ENCODE measurements around the gene RAPGEF2. TPM values are rescaled to one million over a fixed set of nuclear protein-coding genes. Genes with fewer than 3 reads are reported as not detected.

RAPGEF2 gene
- total and polyA plus RNA-seq, 2 experiments from 2014 or later = 10.2 to 63.1 TPM

DNA sequence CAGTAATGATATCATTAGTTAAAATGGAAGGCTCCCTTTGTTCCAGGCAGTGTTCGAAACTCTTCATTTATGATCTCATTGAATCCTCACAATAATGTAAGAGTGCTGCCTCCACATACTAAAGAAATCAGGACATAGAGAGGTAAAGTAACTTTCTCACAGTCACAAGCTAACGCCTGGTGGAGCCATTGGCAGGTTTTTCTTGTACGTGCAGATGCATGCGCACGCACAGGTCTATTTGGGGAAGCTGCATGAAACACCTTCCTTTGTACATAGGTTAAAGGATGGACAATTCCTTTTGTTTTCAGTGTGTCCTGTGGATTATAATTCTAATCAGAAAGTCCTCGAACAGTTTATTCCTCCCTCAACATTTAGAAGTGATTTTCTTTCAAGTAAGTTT, 176.2 kb downstream of the RAPGEF2 start:
- DNase-seq (ENCODE audit: low spot score) (no peak), ATAC-seq (no peak)
- Histone ChIP-seq H3K79me2 (replicated peaks; ENCODE audit: insufficient read depth) (no peaks in the 10 kb centered on the region), H3K27ac (ENCODE audit: low read depth) (no peak overlapping the region), H3K4me3 (no peak overlapping the region), H3K9me2 (ENCODE audit: insufficient read depth) (no peaks in the 10 kb centered on the region), H2AFZ (no peak overlapping the region), H3F3A (replicated peaks; ENCODE audit: low read depth) (no peaks in the 10 kb centered on the region), H3K27me3 (ENCODE audit: insufficient read depth) (no peaks in the 10 kb centered on the region), H4K20me1 (replicated peaks; ENCODE audit: insufficient read depth) (0 out of 2 replicates have a peak, but pooled peaks cover 3% of the 10 kb centered on the region), H3K4me2 (no peak overlapping the region), H3K4me1 (ENCODE audit: insufficient read depth) (peaks cover 17% of the 10 kb centered on the region), H3K36me3 (ENCODE audit: insufficient read depth) (no peaks in the 10 kb centered on the region)
- no peak overlapping the region for H3K27ac Mint-ChIP-seq
- H3K27me3 Mint-ChIP-seq (ENCODE audit: insufficient read depth, low read depth, poor library complexity) = peaks cover 3% of the 10 kb centered on the region
- H3K9me3 Mint-ChIP-seq = no peaks in the 10 kb centered on the region; the same call in 2 of the 3 replicates
- peaks cover 14% of the 10 kb centered on the region for H3K4me1 Mint-ChIP-seq
- peaks cover 9% of the 10 kb centered on the region; the same call in 2 of the 3 replicates for H3K36me3 Mint-ChIP-seq (ENCODE audit: low read depth)
- TF ChIP-seq ZNF114 (CRISPR knock-in tag; IDR thresholded peaks at IDR 0.05) = no peak
- no peak for TF ChIP-seq EZH2 (IDR thresholded peaks at IDR 0.05; ENCODE audit: low read depth, unreplicated experiment)
- TF ChIP-seq STAT1 (IDR thresholded peaks at IDR 0.05; ENCODE audit: unreplicated experiment) = no peak
- no peak for TF ChIP-seq JUNB (IDR thresholded peaks at IDR 0.05; ENCODE audit: unreplicated experiment)
- TF ChIP-seq, protein P1, sequence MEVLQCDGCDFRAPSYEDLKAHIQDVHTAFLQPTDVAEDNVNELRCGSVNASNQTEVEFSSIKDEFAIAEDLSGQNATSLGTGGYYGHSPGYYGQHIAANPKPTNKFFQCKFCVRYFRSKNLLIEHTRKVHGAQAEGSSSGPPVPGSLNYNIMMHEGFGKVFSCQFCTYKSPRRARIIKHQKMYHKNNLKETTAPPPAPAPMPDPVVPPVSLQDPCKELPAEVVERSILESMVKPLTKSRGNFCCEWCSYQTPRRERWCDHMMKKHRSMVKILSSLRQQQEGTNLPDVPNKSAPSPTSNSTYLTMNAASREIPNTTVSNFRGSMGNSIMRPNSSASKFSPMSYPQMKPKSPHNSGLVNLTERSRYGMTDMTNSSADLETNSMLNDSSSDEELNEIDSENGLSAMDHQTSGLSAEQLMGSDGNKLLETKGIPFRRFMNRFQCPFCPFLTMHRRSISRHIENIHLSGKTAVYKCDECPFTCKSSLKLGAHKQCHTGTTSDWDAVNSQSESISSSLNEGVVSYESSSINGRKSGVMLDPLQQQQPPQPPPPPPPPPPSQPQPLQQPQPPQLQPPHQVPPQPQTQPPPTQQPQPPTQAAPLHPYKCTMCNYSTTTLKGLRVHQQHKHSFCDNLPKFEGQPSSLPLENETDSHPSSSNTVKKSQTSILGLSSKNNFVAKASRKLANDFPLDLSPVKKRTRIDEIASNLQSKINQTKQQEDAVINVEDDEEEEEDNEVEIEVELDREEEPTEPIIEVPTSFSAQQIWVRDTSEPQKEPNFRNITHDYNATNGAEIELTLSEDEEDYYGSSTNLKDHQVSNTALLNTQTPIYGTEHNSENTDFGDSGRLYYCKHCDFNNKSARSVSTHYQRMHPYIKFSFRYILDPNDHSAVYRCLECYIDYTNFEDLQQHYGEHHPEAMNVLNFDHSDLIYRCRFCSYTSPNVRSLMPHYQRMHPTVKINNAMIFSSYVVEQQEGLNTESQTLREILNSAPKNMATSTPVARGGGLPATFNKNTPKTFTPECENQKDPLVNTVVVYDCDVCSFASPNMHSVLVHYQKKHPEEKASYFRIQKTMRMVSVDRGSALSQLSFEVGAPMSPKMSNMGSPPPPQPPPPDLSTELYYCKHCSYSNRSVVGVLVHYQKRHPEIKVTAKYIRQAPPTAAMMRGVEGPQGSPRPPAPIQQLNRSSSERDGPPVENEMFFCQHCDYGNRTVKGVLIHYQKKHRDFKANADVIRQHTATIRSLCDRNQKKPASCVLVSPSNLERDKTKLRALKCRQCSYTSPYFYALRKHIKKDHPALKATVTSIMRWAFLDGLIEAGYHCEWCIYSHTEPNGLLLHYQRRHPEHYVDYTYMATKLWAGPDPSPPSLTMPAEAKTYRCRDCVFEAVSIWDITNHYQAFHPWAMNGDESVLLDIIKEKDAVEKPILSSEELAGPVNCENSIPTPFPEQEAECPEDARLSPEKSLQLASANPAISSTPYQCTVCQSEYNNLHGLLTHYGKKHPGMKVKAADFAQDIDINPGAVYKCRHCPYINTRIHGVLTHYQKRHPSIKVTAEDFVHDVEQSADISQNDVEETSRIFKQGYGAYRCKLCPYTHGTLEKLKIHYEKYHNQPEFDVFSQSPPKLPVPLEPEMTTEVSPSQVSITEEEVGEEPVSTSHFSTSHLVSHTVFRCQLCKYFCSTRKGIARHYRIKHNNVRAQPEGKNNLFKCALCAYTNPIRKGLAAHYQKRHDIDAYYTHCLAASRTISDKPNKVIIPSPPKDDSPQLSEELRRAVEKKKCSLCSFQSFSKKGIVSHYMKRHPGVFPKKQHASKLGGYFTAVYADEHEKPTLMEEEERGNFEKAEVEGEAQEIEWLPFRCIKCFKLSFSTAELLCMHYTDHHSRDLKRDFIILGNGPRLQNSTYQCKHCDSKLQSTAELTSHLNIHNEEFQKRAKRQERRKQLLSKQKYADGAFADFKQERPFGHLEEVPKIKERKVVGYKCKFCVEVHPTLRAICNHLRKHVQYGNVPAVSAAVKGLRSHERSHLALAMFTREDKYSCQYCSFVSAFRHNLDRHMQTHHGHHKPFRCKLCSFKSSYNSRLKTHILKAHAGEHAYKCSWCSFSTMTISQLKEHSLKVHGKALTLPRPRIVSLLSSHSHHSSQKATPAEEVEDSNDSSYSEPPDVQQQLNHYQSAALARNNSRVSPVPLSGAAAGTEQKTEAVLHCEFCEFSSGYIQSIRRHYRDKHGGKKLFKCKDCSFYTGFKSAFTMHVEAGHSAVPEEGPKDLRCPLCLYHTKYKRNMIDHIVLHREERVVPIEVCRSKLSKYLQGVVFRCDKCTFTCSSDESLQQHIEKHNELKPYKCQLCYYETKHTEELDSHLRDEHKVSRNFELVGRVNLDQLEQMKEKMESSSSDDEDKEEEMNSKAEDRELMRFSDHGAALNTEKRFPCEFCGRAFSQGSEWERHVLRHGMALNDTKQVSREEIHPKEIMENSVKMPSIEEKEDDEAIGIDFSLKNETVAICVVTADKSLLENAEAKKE (CRISPR knock-in tag; IDR thresholded peaks at IDR 0.05) = no peak
- TF ChIP-seq, protein P2, sequence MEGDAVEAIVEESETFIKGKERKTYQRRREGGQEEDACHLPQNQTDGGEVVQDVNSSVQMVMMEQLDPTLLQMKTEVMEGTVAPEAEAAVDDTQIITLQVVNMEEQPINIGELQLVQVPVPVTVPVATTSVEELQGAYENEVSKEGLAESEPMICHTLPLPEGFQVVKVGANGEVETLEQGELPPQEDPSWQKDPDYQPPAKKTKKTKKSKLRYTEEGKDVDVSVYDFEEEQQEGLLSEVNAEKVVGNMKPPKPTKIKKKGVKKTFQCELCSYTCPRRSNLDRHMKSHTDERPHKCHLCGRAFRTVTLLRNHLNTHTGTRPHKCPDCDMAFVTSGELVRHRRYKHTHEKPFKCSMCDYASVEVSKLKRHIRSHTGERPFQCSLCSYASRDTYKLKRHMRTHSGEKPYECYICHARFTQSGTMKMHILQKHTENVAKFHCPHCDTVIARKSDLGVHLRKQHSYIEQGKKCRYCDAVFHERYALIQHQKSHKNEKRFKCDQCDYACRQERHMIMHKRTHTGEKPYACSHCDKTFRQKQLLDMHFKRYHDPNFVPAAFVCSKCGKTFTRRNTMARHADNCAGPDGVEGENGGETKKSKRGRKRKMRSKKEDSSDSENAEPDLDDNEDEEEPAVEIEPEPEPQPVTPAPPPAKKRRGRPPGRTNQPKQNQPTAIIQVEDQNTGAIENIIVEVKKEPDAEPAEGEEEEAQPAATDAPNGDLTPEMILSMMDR (conservative IDR thresholded peaks at IDR 0.05; ENCODE audit: low read depth in 2 of 2) = no peak
- no peak overlapping the region for H3K4me3 Mint-ChIP-seq
